C4-2B (cell line): ENCODE results near the gene FAM219B.
A peak's percentile ranks its signal among the peaks of the same experiment; 100 is the strongest.

Experiments
- ZFX ChIP-seq: fragments of 450-650 bp; IDR thresholded peaks from 2 replicates; pipeline ENCODE4 v1.6.1; 2017
- TF ChIP-seq, protein P1 (sequence below): fragments of 450-650 bp; conservative IDR thresholded peaks from 2 replicates; pipeline ENCODE4 v1.5.1; 2017; ENCODE audit warnings: mild to moderate bottlenecking

- TF ChIP-seq, protein P1, sequence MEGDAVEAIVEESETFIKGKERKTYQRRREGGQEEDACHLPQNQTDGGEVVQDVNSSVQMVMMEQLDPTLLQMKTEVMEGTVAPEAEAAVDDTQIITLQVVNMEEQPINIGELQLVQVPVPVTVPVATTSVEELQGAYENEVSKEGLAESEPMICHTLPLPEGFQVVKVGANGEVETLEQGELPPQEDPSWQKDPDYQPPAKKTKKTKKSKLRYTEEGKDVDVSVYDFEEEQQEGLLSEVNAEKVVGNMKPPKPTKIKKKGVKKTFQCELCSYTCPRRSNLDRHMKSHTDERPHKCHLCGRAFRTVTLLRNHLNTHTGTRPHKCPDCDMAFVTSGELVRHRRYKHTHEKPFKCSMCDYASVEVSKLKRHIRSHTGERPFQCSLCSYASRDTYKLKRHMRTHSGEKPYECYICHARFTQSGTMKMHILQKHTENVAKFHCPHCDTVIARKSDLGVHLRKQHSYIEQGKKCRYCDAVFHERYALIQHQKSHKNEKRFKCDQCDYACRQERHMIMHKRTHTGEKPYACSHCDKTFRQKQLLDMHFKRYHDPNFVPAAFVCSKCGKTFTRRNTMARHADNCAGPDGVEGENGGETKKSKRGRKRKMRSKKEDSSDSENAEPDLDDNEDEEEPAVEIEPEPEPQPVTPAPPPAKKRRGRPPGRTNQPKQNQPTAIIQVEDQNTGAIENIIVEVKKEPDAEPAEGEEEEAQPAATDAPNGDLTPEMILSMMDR = no peak
- TF ChIP-seq ZFX = peak; percentile 29; the same call in 1 of the 2 replicates
Measured at GRCh38 chr15:74889883-74890664, 16.6 kb downstream of the FAM219B start, which contains the start of gene MPI.
